A673 (cell line): ENCODE results near the gene MAP4K4. TPM values are rescaled to one million over a fixed set of nuclear protein-coding genes. Genes with fewer than 3 reads are reported as not detected.

Source experiments
- BruUV-seq: library from RNA; stranded (reverse); fragments of 400-500 nt; replicated peaks from 2 replicates; lab custom pipeline; 2021; lab: Mats Ljungman, UMichigan
- CTCF ChIA-PET: fragments of 300-600 bp; sonication (Branson Sonifier 250); formaldehyde crosslinking; loops from one replicate; lab custom pipeline; 2022; ENCODE audit warnings: antibody characterized with exemption; lab: Charles Lee
- POLR2A ChIA-PET: fragments of 300-600 bp; sonication (Branson Sonifier 250); formaldehyde crosslinking; loops from one replicate; lab custom pipeline; 2022; ENCODE audit warnings: antibody characterized with exemption; ENCODE audit not compliant: low non-redundant PET; lab: Charles Lee
- DNase-seq: peaks from one replicate; pipeline ENCODE4 v3.0.0-alpha.2; 2015; ENCODE audit warnings: low spot score
- H3K27ac ChIP-seq: fragments of 200-600 bp; sonication (generic); 2 replicates; pipeline ENCODE4 v1.5.1; 2016; ENCODE audit warnings: mixed run types, low read depth, mild to moderate bottlenecking, mixed read lengths, antibody characterized with exemption, low read length; ENCODE audit not compliant: poor library complexity, severe bottlenecking
- H3K27me3 ChIP-seq: fragments of 200-600 bp; sonication (generic); replicated peaks from 2 replicates; pipeline ENCODE4 v1.6.1; 2017; ENCODE audit warnings: mixed run types, low read depth, mild to moderate bottlenecking, mixed read lengths, antibody characterized with exemption, low read length; ENCODE audit not compliant: insufficient read depth, poor library complexity
- H3K36me3 ChIP-seq: fragments of 200-600 bp; sonication (generic); 2 replicates; pipeline ENCODE4 v1.6.1; 2016; ENCODE audit warnings: mixed run types, mild to moderate bottlenecking, mixed read lengths, antibody characterized with exemption, low read length; ENCODE audit not compliant: insufficient read depth, poor library complexity, severe bottlenecking
- H3K4me1 ChIP-seq: fragments of 200-600 bp; sonication (generic); 2 replicates; pipeline ENCODE4 v1.6.1; 2017; ENCODE audit warnings: mixed run types, mild to moderate bottlenecking, mixed read lengths, antibody characterized with exemption, low read length; ENCODE audit not compliant: insufficient read depth, poor library complexity, severe bottlenecking
- H3K4me3 ChIP-seq: fragments of 200-600 bp; sonication (generic); 2 replicates; pipeline ENCODE4 v1.5.1; 2016; ENCODE audit warnings: low read depth, mixed run types, mild to moderate bottlenecking, mixed read lengths, low read length; ENCODE audit not compliant: poor library complexity, severe bottlenecking
- H3K9me3 ChIP-seq: fragments of 200-600 bp; sonication (generic); 2 replicates; pipeline ENCODE4 v1.6.1; 2016; ENCODE audit warnings: mixed run types, low read depth, mild to moderate bottlenecking, mixed read lengths, antibody characterized with exemption, low read length; ENCODE audit not compliant: poor library complexity, severe bottlenecking
- CTCF ChIP-seq: fragments of 300-800, 200-600 bp; sonication (generic); conservative IDR thresholded peaks from 2 replicates; pipeline ENCODE4 v1.5.1; 2017; ENCODE audit warnings: low read depth, mild to moderate bottlenecking, antibody characterized with exemption, low read length, moderate library complexity, mixed read lengths
- EZH2 ChIP-seq: fragments of 200-600 bp; sonication (generic); IDR thresholded peaks from 2 replicates; pipeline ENCODE4 v1.6.1; 2017; ENCODE audit warnings: borderline replicate concordance, low read depth, mild to moderate bottlenecking, mixed read lengths, antibody characterized with exemption, low read length; ENCODE audit not compliant: poor library complexity, severe bottlenecking
- intact Hi-C: fragments of 100-400 bp; cut with micrococcal nuclease; formaldehyde crosslinking; loops from one replicate; pipeline ENCODE4 v1.10.0; 2022; ENCODE audit not compliant: unreplicated experiment
- total RNA-seq: library from RNA; stranded (reverse); gene quantifications from 2 replicates; pipeline ENCODE4 v1.2.3, GENCODE V29; 2021

Gene MAP4K4
- total RNA-seq, 1 experiment from 2014 or later: 157 TPM

DNA sequence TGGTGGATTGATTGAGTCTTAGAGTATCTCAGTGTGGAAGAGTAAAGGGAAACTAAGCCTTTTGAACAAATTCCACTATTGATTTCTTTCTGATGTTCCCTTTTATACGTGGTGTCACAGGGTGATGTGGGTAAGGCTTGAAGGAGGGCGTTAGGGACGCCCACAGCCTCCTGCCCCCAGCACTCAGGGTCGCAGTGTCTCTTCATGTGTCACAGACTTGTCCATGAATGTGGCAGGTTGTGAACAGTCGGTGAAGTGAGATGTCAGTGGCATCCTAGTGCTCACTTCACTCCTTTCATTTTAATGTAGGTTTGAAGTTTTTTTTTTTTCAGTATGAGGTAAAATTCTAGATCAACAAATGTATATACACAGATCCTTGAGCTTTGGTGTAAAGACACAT lies 171.0 kb downstream of the MAP4K4 start:
- BruUV-seq: no TSS peak
- POLR2A ChIA-PET: no interaction called here
- CTCF ChIA-PET: no interaction called here
- TF ChIP-seq EZH2: no peak
- no peak for TF ChIP-seq CTCF
- H3K4me1 ChIP-seq: peaks cover 4% of the 10 kb centered on the region
- no peak for DNase-seq
- H3K9me3 ChIP-seq: no peaks in the 10 kb centered on the region
- H3K36me3 ChIP-seq: peaks cover 73% of the 10 kb centered on the region
- no peaks in the 10 kb centered on the region for H3K27me3 ChIP-seq
- intact Hi-C loops: no loop called here
- no peak overlapping the region for H3K4me3 ChIP-seq
- no peak overlapping the region for H3K27ac ChIP-seq

DNA sequence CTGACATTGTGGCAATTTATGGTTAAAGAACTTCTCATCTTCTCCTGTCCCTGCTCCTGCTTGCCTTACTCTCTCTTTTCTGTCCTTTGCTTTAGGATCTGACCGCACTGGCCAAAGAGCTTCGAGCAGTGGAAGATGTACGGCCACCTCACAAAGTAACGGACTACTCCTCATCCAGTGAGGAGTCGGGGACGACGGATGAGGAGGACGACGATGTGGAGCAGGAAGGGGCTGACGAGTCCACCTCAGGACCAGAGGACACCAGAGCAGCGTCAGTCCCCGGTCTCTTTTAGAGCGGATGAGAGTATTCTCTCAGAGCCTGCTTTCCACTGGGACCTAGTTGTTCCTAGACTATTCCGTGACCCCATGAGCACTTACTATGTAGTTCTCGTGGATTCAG lies 172.0 kb downstream of the MAP4K4 start:
- no TSS peak for BruUV-seq
- no peaks in the 10 kb centered on the region for H3K9me3 ChIP-seq

DNA sequence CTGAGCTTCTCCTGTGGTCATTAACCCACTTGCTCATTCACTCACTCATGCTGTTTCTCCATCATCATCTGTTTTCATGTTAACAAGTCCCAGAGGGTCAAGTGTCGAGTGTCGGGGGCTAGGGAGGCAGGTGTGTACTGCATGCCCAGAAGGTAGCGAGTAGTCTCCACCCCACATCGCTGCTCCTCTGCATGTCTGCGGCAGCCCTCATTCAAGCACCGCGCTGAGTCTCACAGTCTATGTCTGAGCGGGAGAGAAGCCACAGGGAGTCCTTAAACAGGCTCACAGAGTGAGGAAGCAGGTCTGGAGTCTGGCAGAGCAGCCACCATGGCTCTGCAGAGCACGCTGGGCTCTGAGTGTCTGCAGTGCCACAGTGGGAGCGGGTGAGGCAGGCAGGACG lies 172.9 kb downstream of the MAP4K4 start:
- ChIA-PET CTCF (no interaction called here), POLR2A (no interaction called here)
- Histone ChIP-seq H3K36me3 (peaks cover 86% of the 10 kb centered on the region), H3K27ac (no peak overlapping the region), H3K4me3 (no peak overlapping the region), H3K27me3 (no peaks in the 10 kb centered on the region), H3K9me3 (no peaks in the 10 kb centered on the region), H3K4me1 (no peaks in the 10 kb centered on the region)
- DNase-seq: no peak
- no TSS peak for BruUV-seq
- intact Hi-C loops: loop anchor here (10.0 kb wide), 1 partner anchor 456 kb away; no protein-coding TSS in a partner anchor
- no peak for TF ChIP-seq EZH2
- no peak for TF ChIP-seq CTCF

More for the DNA sequence above, 172.0 kb downstream of the MAP4K4 start:
- Histone ChIP-seq H3K4me1 (peaks cover under 1% of the 10 kb centered on the region), H3K27ac (no peak overlapping the region), H3K27me3 (no peaks in the 10 kb centered on the region), H3K4me3 (no peak overlapping the region), H3K36me3 (peaks cover 77% of the 10 kb centered on the region)
- TF ChIP-seq CTCF (no peak), EZH2 (no peak)
- POLR2A ChIA-PET: no interaction called here
- DNase-seq: no peak
- CTCF ChIA-PET: no interaction called here
- intact Hi-C loops: no loop called here
